GM19099 (cell line): Measurements from ENCODE around the gene SETD5.

Experiments used
- POLR2A ChIP-seq: IDR thresholded peaks from 3 replicates; pipeline ENCODE4 v1.6.1; 2011; ENCODE audit warnings: low read depth; ENCODE audit not compliant: insufficient read length; ENCODE audit errors: extremely low read depth

Gene SETD5

GRCh38 chr3:9399337-9399703, 1.9 kb downstream of the SETD5 start:
- TF ChIP-seq POLR2A = no peak

DNA sequence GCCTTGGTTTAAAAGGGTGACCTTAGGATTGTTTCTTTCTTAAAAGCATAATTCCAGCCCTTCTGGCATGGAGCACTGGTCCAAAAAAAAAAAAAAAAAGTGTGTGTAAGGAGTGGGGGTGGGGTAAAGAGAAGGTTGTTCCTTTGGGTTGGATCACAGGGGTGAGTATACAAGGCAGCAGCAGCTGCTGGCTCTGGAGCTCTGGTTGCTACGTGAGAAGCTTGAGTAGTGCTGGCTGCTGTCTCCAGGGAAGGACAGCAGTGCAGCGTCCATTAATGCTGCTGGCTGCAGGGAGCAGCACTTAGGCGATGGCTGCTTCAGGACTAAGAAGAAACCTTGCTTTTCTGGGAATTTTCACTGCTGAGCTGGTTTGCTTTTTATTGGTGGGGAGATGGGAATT, 2.3 kb downstream of the SETD5 start:
- no peak for TF ChIP-seq POLR2A

GRCh38 chr3:9400616-9401015, 3.2 kb downstream of the SETD5 start:
- TF ChIP-seq POLR2A = no peak

DNA sequence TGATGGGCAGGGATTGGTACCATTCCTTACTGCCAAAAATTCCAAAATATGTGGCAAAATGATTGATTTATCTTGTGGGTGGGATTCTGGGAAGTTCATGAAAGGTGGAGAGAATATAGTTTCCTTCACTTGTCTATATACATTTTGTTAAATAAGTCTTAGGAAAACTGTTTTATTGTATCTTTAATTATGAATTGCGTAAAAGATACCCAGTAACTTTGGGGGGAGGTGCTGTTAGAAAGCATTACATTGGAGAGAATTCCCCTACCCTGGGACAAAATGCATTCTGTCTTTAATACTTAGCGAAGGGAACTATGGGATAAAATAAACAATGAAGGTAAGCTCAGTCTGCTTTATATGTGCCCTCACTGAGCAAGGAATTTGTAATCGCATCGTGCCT, 4.6 kb downstream of the SETD5 start:
- TF ChIP-seq POLR2A = no peak

DNA sequence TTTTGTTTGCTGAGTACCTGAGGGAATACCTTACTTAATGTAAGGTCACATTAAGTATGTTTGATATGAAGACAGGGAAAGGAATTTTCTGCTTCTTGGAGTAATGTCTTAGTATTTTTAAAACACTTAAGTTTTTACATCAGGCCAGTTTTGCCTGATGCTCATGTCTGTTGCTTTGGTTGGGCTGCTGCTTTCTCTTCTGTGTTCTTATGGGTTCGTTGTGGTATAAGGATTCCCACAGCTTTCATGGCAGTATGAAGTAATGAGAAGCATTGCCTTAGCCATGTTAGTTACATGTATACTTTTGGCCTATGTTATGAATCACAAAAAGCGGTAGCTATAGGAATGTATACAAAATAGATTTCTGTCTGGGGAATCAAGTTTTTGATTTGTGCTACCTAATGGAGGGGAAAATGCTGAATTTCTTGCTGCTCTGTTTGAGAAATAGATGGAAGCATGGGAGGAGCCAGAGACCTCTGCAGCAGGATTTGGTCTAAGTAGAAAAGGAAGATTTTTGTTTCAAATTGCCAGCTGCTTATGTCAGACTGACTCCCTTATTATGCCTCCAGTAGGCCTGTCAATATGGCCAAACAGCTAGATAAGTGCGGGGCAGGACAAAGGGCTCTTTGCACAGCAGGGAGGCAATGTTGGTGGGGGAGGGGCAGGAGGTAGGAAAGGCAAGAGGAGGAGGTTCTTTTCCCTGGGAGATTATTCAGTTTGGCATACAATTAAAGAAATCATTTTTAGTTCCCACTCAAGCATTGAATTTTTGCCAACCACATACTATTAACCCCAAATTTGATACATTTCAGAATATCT, 5.2 kb downstream of the SETD5 start:
- no peak for TF ChIP-seq POLR2A

DNA sequence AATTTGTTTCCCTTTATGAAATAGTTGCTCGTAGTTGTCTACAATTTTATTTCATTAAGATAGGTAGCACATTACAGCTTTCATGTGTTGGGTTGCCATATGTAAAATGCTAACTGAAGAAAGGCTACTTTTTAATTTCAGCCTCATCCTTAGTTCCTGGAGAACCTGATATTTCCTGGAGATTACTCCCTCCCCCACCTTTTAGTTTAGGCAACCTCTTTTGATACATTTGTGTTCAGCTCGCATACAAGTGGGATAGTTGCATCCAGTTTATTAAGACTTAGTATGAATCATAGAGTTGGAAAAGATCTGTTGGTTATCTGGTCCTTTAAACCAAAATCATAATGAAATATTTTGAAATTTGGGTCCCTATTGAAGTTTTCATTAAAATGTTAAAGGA, 6.0 kb downstream of the SETD5 start:
- TF ChIP-seq POLR2A = no peak

DNA sequence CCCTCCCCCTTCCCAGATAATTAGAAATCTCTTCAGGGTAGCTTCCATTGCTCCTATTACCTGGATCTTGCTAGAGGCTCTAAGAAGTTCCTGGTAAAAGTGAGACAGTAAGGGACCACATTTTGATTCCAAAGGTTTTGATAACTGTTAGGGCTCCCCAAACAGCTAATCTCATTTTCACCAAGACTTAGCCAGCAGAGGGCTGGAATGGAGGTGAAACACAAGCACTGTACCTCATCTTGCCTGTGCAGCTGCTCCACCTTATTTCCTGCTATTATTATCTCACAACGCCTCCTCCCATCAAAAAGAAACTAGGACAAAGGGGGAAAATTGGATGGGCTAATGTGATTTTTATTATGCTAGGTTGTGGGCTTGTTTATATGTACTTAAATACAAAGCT, 7.3 kb downstream of the SETD5 start:
- no peak for TF ChIP-seq POLR2A

GRCh38 chr3:9405756-9406155, 8.3 kb downstream of the SETD5 start:
- no peak for TF ChIP-seq POLR2A

DNA sequence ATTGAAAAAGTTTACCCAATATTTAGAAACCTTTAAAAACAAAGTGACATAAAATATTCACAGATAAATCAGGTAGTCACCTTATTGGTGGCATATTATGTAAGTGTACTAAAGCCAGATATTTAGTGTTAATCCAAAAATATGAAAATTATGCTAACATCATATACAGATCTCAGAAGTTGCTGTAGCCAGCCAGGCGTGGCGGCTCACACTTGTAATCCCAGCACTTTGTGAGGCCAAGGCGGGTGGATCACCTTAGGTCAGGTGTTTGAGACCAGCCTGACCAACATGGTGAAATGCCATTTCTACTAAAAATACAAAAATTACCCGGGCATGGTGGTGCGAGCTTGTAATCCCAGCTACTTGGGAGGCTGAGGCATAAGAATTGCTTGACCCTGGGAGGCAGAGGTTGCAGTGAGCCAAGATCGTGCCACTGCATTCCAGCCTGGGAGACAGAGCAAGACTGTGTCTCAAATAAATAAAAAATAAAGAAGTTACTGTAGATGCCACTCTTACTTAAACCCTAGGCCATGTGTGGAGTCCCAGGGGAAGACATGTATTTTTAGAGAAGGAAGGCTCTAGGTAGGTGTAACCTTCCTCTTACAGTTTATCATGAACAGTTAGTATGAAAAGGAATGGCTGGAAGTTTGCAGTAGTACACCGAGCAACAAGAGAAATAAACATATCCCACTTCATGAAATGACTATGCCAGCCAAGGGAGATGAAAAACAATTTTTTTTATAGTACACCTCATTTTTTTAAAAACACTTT, 9.6 kb downstream of the SETD5 start:
- TF ChIP-seq POLR2A = no peak

GRCh38 chr3:9408061-9408460, 10.6 kb downstream of the SETD5 start:
- no peak for TF ChIP-seq POLR2A

GRCh38 chr3:9408546-9408945, 11.1 kb downstream of the SETD5 start:
- no peak for TF ChIP-seq POLR2A

DNA sequence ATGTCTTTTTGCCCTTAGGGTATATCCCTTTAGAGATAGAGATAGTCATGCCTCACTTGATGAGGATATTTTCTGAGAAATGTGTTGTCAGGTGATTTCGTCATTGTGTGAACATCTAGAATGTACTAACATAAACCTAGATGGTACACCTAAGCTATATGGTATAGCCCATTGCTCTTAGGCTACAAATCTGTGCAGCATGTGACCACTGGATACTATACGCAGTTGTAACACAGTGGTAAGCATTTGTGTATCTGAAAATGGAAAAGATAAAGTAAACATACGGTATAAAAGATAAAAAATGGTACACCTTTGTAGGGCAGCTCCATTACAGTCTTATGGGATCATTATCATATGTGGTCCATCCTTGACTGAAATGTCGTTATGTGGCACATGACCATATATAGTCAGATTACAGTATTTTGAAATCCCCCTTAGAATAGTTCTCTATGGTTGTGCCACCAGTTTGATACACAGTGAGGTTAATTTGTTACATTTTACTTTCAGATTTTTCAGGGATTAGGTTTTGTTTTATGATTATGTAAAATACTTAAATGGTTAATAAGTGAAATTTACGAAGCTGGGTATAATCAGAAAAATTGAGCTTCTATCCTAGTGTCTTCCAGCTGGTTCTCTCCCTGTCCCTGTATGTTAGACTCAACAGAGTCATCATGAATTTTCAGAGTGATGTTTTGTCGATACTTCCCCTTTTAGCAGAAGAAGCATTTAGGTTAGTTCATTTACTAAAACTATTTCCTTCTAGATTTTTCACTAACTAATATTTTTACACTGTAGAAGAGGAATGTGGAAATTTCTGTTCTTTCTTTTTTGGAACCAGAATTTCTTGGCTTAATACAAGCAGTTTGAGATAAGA, 12.8 kb downstream of the SETD5 start:
- TF ChIP-seq POLR2A = no peak

- TF ChIP-seq POLR2A = no peak
Measured at GRCh38 chr3:9411302-9411701, 13.9 kb downstream of the SETD5 start.

DNA sequence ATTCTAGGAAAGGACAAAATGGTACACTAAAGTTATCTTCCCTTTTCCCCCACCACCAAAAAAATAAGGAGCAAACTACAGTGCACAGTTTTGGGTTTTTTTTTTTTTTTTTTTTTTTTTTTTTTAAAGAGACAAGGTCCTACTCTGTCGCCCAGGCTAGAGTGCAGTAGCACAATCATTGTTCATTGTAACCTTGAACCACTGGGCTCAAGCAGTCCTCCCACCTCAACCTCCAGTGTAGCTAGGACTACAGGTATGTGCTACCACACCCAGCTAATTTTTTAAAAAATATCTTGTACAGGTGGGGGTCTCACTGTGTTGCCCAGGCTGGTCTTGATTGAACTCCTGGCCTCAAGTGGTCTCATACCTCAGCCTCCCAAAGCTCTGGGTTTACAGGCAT, 14.9 kb downstream of the SETD5 start:
- no peak for TF ChIP-seq POLR2A

- no peak for TF ChIP-seq POLR2A
Measured at GRCh38 chr3:9414826-9415225, 17.4 kb downstream of the SETD5 start.
